ENCODE data around the gene FHDC1.

Gene FHDC1

GRCh38 chr4:153024466-153024865 lies 88.3 kb downstream of the FHDC1 start:
- no peak overlapping the region for H2BK15ac ChIP-seq (ENCODE audit: low read depth, poor library complexity, severe bottlenecking)
- H3K4ac ChIP-seq (ENCODE audit: low read depth in 1 of 2, low read length in 2 of 2), result no peak overlapping the region
- H2BK5ac ChIP-seq (ENCODE audit: low read depth, low read length, poor library complexity, severe bottlenecking), result no peak overlapping the region
- H3K27ac ChIP-seq (ENCODE audit: low read length, poor library complexity, severe bottlenecking), result no peak overlapping the region
- no peak overlapping the region for H3K4me3 ChIP-seq (ENCODE audit: insufficient read depth in 1 of 2, low read depth in 1 of 2, low read length in 2 of 2)
- H3K4me1 ChIP-seq (ENCODE audit: control insufficient read depth, insufficient read depth, low read depth, low read length), result no peaks in the 10 kb centered on the region
- no peak overlapping the region for H2AFZ ChIP-seq (ENCODE audit: low read depth, low read length)
- no peak overlapping the region for H3K9ac ChIP-seq (ENCODE audit: low read length)
- no peak overlapping the region for H3K23ac ChIP-seq (ENCODE audit: low read length in 2 of 2)
- WGBS, result 89% methylated on average over 5 of the region's 6 CpGs
- no peaks in the 10 kb centered on the region for H3K79me1 ChIP-seq (replicated peaks; ENCODE audit: low read length, poor library complexity, severe bottlenecking)
- no peak overlapping the region for H3K4me2 ChIP-seq (ENCODE audit: low read length, poor library complexity, severe bottlenecking)
- peaks cover 4% of the 10 kb centered on the region for H3K9me3 ChIP-seq (ENCODE audit: control insufficient read depth, low read length)
- no peak overlapping the region for H4K8ac ChIP-seq (ENCODE audit: low read length)
- no peak overlapping the region for H3K18ac ChIP-seq (ENCODE audit: low read depth in 1 of 2, low read length in 2 of 2)
- H3K14ac ChIP-seq (ENCODE audit: low read length in 2 of 2), result no peak overlapping the region
- no peak for DNase-seq
- H2BK120ac ChIP-seq (ENCODE audit: low read depth, low read length), result no peak overlapping the region
- no peak overlapping the region for H2AK5ac ChIP-seq (ENCODE audit: low read length, severe bottlenecking)
- peaks cover 0 to 35% of the 10 kb centered on the region in 2 experiments for H3K27me3 ChIP-seq (ENCODE audit: control insufficient read depth in 1 of 2, insufficient read depth in 1 of 2, low read length in 2 of 2)
- no peak overlapping the region for H2BK12ac ChIP-seq (ENCODE audit: low read length in 2 of 2)
- H4K91ac ChIP-seq (ENCODE audit: low read length), result no peak overlapping the region
- H3K36me3 ChIP-seq (ENCODE audit: control insufficient read depth in 1 of 2, insufficient read depth in 2 of 2, low read depth in 1 of 2, low read length in 2 of 2), result no peaks in the 10 kb centered on the region

- H3K23ac ChIP-seq (ENCODE audit: low read length in 2 of 2), result no peak overlapping the region
- H2AFZ ChIP-seq (ENCODE audit: low read depth, low read length), result no peak overlapping the region
- H3K79me1 ChIP-seq (replicated peaks; ENCODE audit: low read length, poor library complexity, severe bottlenecking), result no peaks in the 10 kb centered on the region
- no peaks in the 10 kb centered on the region for H3K4me1 ChIP-seq (ENCODE audit: control insufficient read depth, insufficient read depth, low read depth, low read length)
- H4K91ac ChIP-seq (ENCODE audit: low read length), result no peak overlapping the region
- peaks cover 8% of the 10 kb centered on the region for H3K9me3 ChIP-seq (ENCODE audit: control insufficient read depth, low read length)
- H2BK15ac ChIP-seq (ENCODE audit: low read depth, poor library complexity, severe bottlenecking), result no peak overlapping the region
- 68% methylated on average over 1 of the region's 1 CpG for WGBS
- H3K18ac ChIP-seq (ENCODE audit: low read depth in 1 of 2, low read length in 2 of 2), result no peak overlapping the region
- H2BK5ac ChIP-seq (ENCODE audit: low read depth, low read length, poor library complexity, severe bottlenecking), result no peak overlapping the region
- H3K27me3 ChIP-seq (ENCODE audit: control insufficient read depth in 1 of 2, insufficient read depth in 1 of 2, low read length in 2 of 2), result peaks cover 0 to 28% of the 10 kb centered on the region in 2 experiments
- no peak overlapping the region for H3K4me3 ChIP-seq (ENCODE audit: insufficient read depth in 1 of 2, low read depth in 1 of 2, low read length in 2 of 2)
- H3K9ac ChIP-seq (ENCODE audit: low read length), result no peak overlapping the region
- H3K4me2 ChIP-seq (ENCODE audit: low read length, poor library complexity, severe bottlenecking), result no peak overlapping the region
- no peak for DNase-seq
- no peak overlapping the region for H2BK120ac ChIP-seq (ENCODE audit: low read depth, low read length)
- H3K4ac ChIP-seq (ENCODE audit: low read depth in 1 of 2, low read length in 2 of 2), result no peak overlapping the region
- no peaks in the 10 kb centered on the region for H3K36me3 ChIP-seq (ENCODE audit: control insufficient read depth in 1 of 2, insufficient read depth in 2 of 2, low read depth in 1 of 2, low read length in 2 of 2)
- H2BK12ac ChIP-seq (ENCODE audit: low read length in 2 of 2), result no peak overlapping the region
- no peak overlapping the region for H4K8ac ChIP-seq (ENCODE audit: low read length)
- no peak overlapping the region for H3K27ac ChIP-seq (ENCODE audit: low read length, poor library complexity, severe bottlenecking)
- H2AK5ac ChIP-seq (ENCODE audit: low read length, severe bottlenecking), result no peak overlapping the region
- no peak overlapping the region for H3K14ac ChIP-seq (ENCODE audit: low read length in 2 of 2)
Observed at GRCh38 chr4:153025406-153025805, 89.3 kb downstream of the FHDC1 start.

- H4K91ac ChIP-seq (ENCODE audit: low read length), result no peak overlapping the region
- H4K8ac ChIP-seq (ENCODE audit: low read length), result no peak overlapping the region
- H3K79me1 ChIP-seq (replicated peaks; ENCODE audit: low read length, poor library complexity, severe bottlenecking), result no peaks in the 10 kb centered on the region
- H3K4me3 ChIP-seq (ENCODE audit: insufficient read depth in 1 of 2, low read depth in 1 of 2, low read length in 2 of 2), result no peak overlapping the region
- no peaks in the 10 kb centered on the region for H3K36me3 ChIP-seq (ENCODE audit: control insufficient read depth in 1 of 2, insufficient read depth in 2 of 2, low read depth in 1 of 2, low read length in 2 of 2)
- peak overlapping the region in 1 of 2 experiments; percentile 78 for H3K14ac ChIP-seq (ENCODE audit: low read length in 2 of 2)
- peaks cover 8% of the 10 kb centered on the region for H3K9me3 ChIP-seq (ENCODE audit: control insufficient read depth, low read length)
- no peak overlapping the region for H2BK12ac ChIP-seq (ENCODE audit: low read length in 2 of 2)
- H3K4me2 ChIP-seq (ENCODE audit: low read length, poor library complexity, severe bottlenecking), result no peak overlapping the region
- H2BK120ac ChIP-seq (ENCODE audit: low read depth, low read length), result no peak overlapping the region
- no peak overlapping the region for H3K18ac ChIP-seq (ENCODE audit: low read depth in 1 of 2, low read length in 2 of 2)
- no peaks in the 10 kb centered on the region for H3K4me1 ChIP-seq (ENCODE audit: control insufficient read depth, insufficient read depth, low read depth, low read length)
- H3K27ac ChIP-seq (ENCODE audit: low read length, poor library complexity, severe bottlenecking), result no peak overlapping the region
- no peak overlapping the region for H2AFZ ChIP-seq (ENCODE audit: low read depth, low read length)
- peaks cover 0 to 23% of the 10 kb centered on the region in 2 experiments for H3K27me3 ChIP-seq (ENCODE audit: control insufficient read depth in 1 of 2, insufficient read depth in 1 of 2, low read length in 2 of 2)
- H2BK5ac ChIP-seq (ENCODE audit: low read depth, low read length, poor library complexity, severe bottlenecking), result no peak overlapping the region
- DNase-seq, result no peak
- no peak overlapping the region for H2BK15ac ChIP-seq (ENCODE audit: low read depth, poor library complexity, severe bottlenecking)
- no peak overlapping the region for H3K9ac ChIP-seq (ENCODE audit: low read length)
- H2AK5ac ChIP-seq (ENCODE audit: low read length, severe bottlenecking), result no peak overlapping the region
- no peak overlapping the region for H3K4ac ChIP-seq (ENCODE audit: low read depth in 1 of 2, low read length in 2 of 2)
- H3K23ac ChIP-seq (ENCODE audit: low read length in 2 of 2), result no peak overlapping the region
- WGBS, result 88% methylated on average over 10 of the region's 10 CpGs
Observed at GRCh38 chr4:153026591-153027346, 90.6 kb downstream of the FHDC1 start.

- Histone ChIP-seq H3K27ac (ENCODE audit: low read length, poor library complexity, severe bottlenecking) (no peak overlapping the region), H3K18ac (ENCODE audit: low read depth in 1 of 2, low read length in 2 of 2) (no peak overlapping the region), H3K4me3 (ENCODE audit: insufficient read depth in 1 of 2, low read depth in 1 of 2, low read length in 2 of 2) (no peak overlapping the region), H3K9me3 (ENCODE audit: control insufficient read depth, low read length) (peaks cover 8% of the 10 kb centered on the region), H3K4me2 (ENCODE audit: low read length, poor library complexity, severe bottlenecking) (no peak overlapping the region), H3K23ac (ENCODE audit: low read length in 2 of 2) (no peak overlapping the region), H2BK12ac (ENCODE audit: low read length in 2 of 2) (no peak overlapping the region), H2AK5ac (ENCODE audit: low read length, severe bottlenecking) (no peak overlapping the region), H3K36me3 (ENCODE audit: control insufficient read depth in 1 of 2, insufficient read depth in 2 of 2, low read depth in 1 of 2, low read length in 2 of 2) (no peaks in the 10 kb centered on the region), H2AFZ (ENCODE audit: low read depth, low read length) (no peak overlapping the region), H3K4ac (ENCODE audit: low read depth in 1 of 2, low read length in 2 of 2) (no peak overlapping the region), H4K8ac (ENCODE audit: low read length) (no peak overlapping the region), H3K14ac (ENCODE audit: low read length in 2 of 2) (no peak overlapping the region), H2BK5ac (ENCODE audit: low read depth, low read length, poor library complexity, severe bottlenecking) (no peak overlapping the region), H4K91ac (ENCODE audit: low read length) (no peak overlapping the region), H3K79me1 (replicated peaks; ENCODE audit: low read length, poor library complexity, severe bottlenecking) (no peaks in the 10 kb centered on the region), H2BK120ac (ENCODE audit: low read depth, low read length) (no peak overlapping the region), H3K4me1 (ENCODE audit: control insufficient read depth, insufficient read depth, low read depth, low read length) (no peaks in the 10 kb centered on the region), H2BK15ac (ENCODE audit: low read depth, poor library complexity, severe bottlenecking) (no peak overlapping the region), H3K9ac (ENCODE audit: low read length) (no peak overlapping the region), H3K27me3 (ENCODE audit: control insufficient read depth in 1 of 2, insufficient read depth in 1 of 2, low read length in 2 of 2) (peaks cover 0 to 15% of the 10 kb centered on the region in 2 experiments)
- no peak for DNase-seq
- 73% methylated on average over 2 of the region's 3 CpGs for WGBS
Observed at GRCh38 chr4:153027866-153028265, 91.7 kb downstream of the FHDC1 start.
